Neural cell (in vitro differentiated cells): Measurements from ENCODE around the gene DNM3. TPM values are rescaled to one million over a fixed set of nuclear protein-coding genes. Genes with fewer than 3 reads are reported as not detected.

Experiments
- H2AFZ ChIP-seq: fragments of 200-600, 300-800 bp; sonication (generic), shearing (Covaris generic); 2 replicates; pipeline ENCODE4 v1.6.0; 2014; ENCODE audit warnings: low read depth, mild to moderate bottlenecking, antibody characterized with exemption, low read length, moderate library complexity
- H3F3A ChIP-seq: fragments of 200-600 bp; shearing (Covaris generic); 2 replicates; pipeline ENCODE4 v1.6.1; 2016; ENCODE audit warnings: mild to moderate bottlenecking, moderate library complexity, mixed read lengths, antibody characterized with exemption, low read length; ENCODE audit not compliant: insufficient read depth, poor library complexity, severe bottlenecking
- H3K27ac ChIP-seq: fragments of 200-600, 300-800 bp; sonication (generic), shearing (Covaris generic); 2 replicates; pipeline ENCODE4 v1.5.1; 2014; ENCODE audit warnings: mild to moderate bottlenecking, low read length, moderate library complexity
- H3K27me3 ChIP-seq: fragments of 300-800, 200-600 bp; sonication (generic), shearing (Covaris generic); 2 replicates; pipeline ENCODE4 v1.6.0; 2014; ENCODE audit warnings: mild to moderate bottlenecking, low read depth, low read length, moderate library complexity; ENCODE audit not compliant: insufficient read depth
- H3K36me3 ChIP-seq: fragments of 300-800, 200-600 bp; sonication (generic), shearing (Covaris generic); 2 replicates; pipeline ENCODE4 v1.5.1; 2014; ENCODE audit warnings: mild to moderate bottlenecking, antibody characterized with exemption, low read length, moderate library complexity; ENCODE audit not compliant: insufficient read depth
- H3K4me2 ChIP-seq: fragments of 300-800, 200-600 bp; sonication (generic), shearing (Covaris generic); 2 replicates; pipeline ENCODE4 v1.6.0; 2014; ENCODE audit warnings: mild to moderate bottlenecking, low read length
- H3K4me3 ChIP-seq: fragments of 300-800, 200-600 bp; sonication (generic), shearing (Covaris generic); 2 replicates; pipeline ENCODE4 v1.5.1; 2014; ENCODE audit warnings: mild to moderate bottlenecking, low read length, moderate library complexity
- H3K79me2 ChIP-seq: fragments of 200-600 bp; shearing (Covaris generic); replicated peaks from 2 replicates; pipeline ENCODE4 v1.6.0; 2014; ENCODE audit warnings: mild to moderate bottlenecking, low read length, moderate library complexity; ENCODE audit not compliant: insufficient read depth
- H3K9ac ChIP-seq: fragments of 300-800, 200-600 bp; sonication (generic), shearing (Covaris generic); 2 replicates; pipeline ENCODE4 v1.6.1; 2016; ENCODE audit warnings: mild to moderate bottlenecking, low read length, mixed read lengths
- H3K9me2 ChIP-seq: fragments of 200-600 bp; shearing (Covaris generic); 2 replicates; pipeline ENCODE4 v1.6.1; 2016; ENCODE audit warnings: mild to moderate bottlenecking, low read length, mixed read lengths; ENCODE audit not compliant: insufficient read depth
- H3K9me3 ChIP-seq: fragments of 200-600, 300-800 bp; sonication (generic), shearing (Covaris generic); 2 replicates; pipeline ENCODE4 v1.6.1; 2016; ENCODE audit warnings: mild to moderate bottlenecking, mixed run types, low read length, moderate library complexity, mixed read lengths
- H4K20me1 ChIP-seq: fragments of 200-600 bp; shearing (Covaris generic); 2 replicates; pipeline ENCODE4 v1.6.1; 2016; ENCODE audit warnings: mild to moderate bottlenecking, mixed run types; ENCODE audit not compliant: insufficient read depth
- CTCF ChIP-seq: fragments of 450-650 bp; IDR thresholded peaks from 2 replicates; pipeline ENCODE4 v1.5.1; 2014; ENCODE audit warnings: antibody characterized with exemption, mild to moderate bottlenecking, moderate library complexity; ENCODE audit not compliant: poor library complexity, severe bottlenecking
- EP300 ChIP-seq: fragments of 450-650 bp; conservative IDR thresholded peaks from 2 replicates; pipeline ENCODE4 v1.6.1; 2014; ENCODE audit warnings: antibody characterized with exemption, mild to moderate bottlenecking, moderate library complexity; ENCODE audit not compliant: poor library complexity, severe bottlenecking
- EZH2 ChIP-seq: fragments of 200-600, 300-800 bp; shearing (Covaris generic), sonication (generic); IDR thresholded peaks from 2 replicates; pipeline ENCODE4 v1.6.1; 2014; ENCODE audit warnings: antibody characterized with exemption, low read length, borderline replicate concordance, mild to moderate bottlenecking; ENCODE audit not compliant: insufficient read depth, poor library complexity, severe bottlenecking
- MXI1 ChIP-seq: fragments of 450-650 bp; conservative IDR thresholded peaks from 2 replicates; pipeline ENCODE4 v1.6.1; 2014; ENCODE audit warnings: antibody characterized with exemption, mild to moderate bottlenecking; ENCODE audit not compliant: poor library complexity, severe bottlenecking
- POLR2AphosphoS5 ChIP-seq: IDR thresholded peaks from 2 replicates; pipeline ENCODE4 v1.6.1; 2012
- RAD21 ChIP-seq: fragments of 450-650 bp; conservative IDR thresholded peaks from 2 replicates; pipeline ENCODE4 v1.6.1; 2014; ENCODE audit warnings: antibody characterized with exemption, mild to moderate bottlenecking, moderate library complexity
- REST ChIP-seq: IDR thresholded peaks from 2 replicates; pipeline ENCODE4 v1.6.1; 2012; ENCODE audit warnings: borderline replicate concordance
- SMC3 ChIP-seq: fragments of 450-650 bp; conservative IDR thresholded peaks from 2 replicates; pipeline ENCODE4 v1.6.1; 2014; ENCODE audit warnings: antibody characterized with exemption, mild to moderate bottlenecking, moderate library complexity; ENCODE audit not compliant: poor library complexity
- TAF1 ChIP-seq: IDR thresholded peaks from 2 replicates; pipeline ENCODE4 v1.6.1; 2012; ENCODE audit warnings: low read depth
- polyA plus RNA-seq: library from polyadenylated mRNA; depleted of rRNA; stranded (reverse); fragments of >200 nt; gene quantifications from 2 replicates; pipeline ENCODE4 v1.2.3, GENCODE V29; 2014

Gene DNM3
- polyA plus RNA-seq, 1 donor from 2014 or later: 37.1 TPM

GRCh38 chr1:172447641-172448040, 606.3 kb downstream of the DNM3 start:
- no peaks in the 10 kb centered on the region for H3K9me3 ChIP-seq
- no peaks in the 10 kb centered on the region for H4K20me1 ChIP-seq
- no peak overlapping the region for H3K4me3 ChIP-seq
- H3F3A ChIP-seq: no peaks in the 10 kb centered on the region
- H3K4me2 ChIP-seq: no peak overlapping the region
- H3K9ac ChIP-seq: no peak overlapping the region
- H3K27ac ChIP-seq: no peak overlapping the region
- H2AFZ ChIP-seq: no peak overlapping the region
- no peaks in the 10 kb centered on the region for H3K27me3 ChIP-seq
- TF ChIP-seq MXI1 (no peak), REST (no peak), CTCF (no peak), POLR2AphosphoS5 (no peak), EP300 (no peak), RAD21 (no peak), TAF1 (no peak), EZH2 (no peak), SMC3 (no peak)
- H3K79me2 ChIP-seq: peaks cover 11% of the 10 kb centered on the region
- H3K36me3 ChIP-seq: no peaks in the 10 kb centered on the region
- H3K9me2 ChIP-seq: no peaks in the 10 kb centered on the region

GRCh38 chr1:172448995-172449584, 607.8 kb downstream of the DNM3 start:
- Histone ChIP-seq H3K4me2 (no peak overlapping the region), H3K9me3 (no peaks in the 10 kb centered on the region), H3K9ac (no peak overlapping the region), H3K79me2 (no peaks in the 10 kb centered on the region), H3K4me3 (no peak overlapping the region), H4K20me1 (no peaks in the 10 kb centered on the region), H2AFZ (no peak overlapping the region), H3K27ac (no peak overlapping the region), H3K36me3 (no peaks in the 10 kb centered on the region), H3K9me2 (no peaks in the 10 kb centered on the region), H3K27me3 (no peaks in the 10 kb centered on the region), H3F3A (no peaks in the 10 kb centered on the region)
- TF ChIP-seq SMC3: no peak
- no peak for TF ChIP-seq CTCF
- no peak for TF ChIP-seq RAD21
- no peak for TF ChIP-seq TAF1
- no peak for TF ChIP-seq POLR2AphosphoS5
- no peak for TF ChIP-seq EP300
- no peak for TF ChIP-seq REST
